LNCaP clone FGC (cell line): ENCODE results near the gene NOX5.

Experiments used
- DNase-seq: peaks from one replicate; pipeline ENCODE4 v3.0.0-alpha.2; 2011; ENCODE audit warnings: low read depth
- H3K4me3 ChIP-seq: 2 replicates; pipeline ENCODE4 v1.5.1; 2011; ENCODE audit warnings: mild to moderate bottlenecking, low read depth, low read length, control low read depth
- TF ChIP-seq, protein P1 (sequence below): IDR thresholded peaks from 2 replicates; pipeline ENCODE4 v1.5.1; 2012; ENCODE audit warnings: mild to moderate bottlenecking; ENCODE audit not compliant: control insufficient read depth, insufficient read depth; ENCODE audit errors: extremely low read depth

NOX5 gene

DNA sequence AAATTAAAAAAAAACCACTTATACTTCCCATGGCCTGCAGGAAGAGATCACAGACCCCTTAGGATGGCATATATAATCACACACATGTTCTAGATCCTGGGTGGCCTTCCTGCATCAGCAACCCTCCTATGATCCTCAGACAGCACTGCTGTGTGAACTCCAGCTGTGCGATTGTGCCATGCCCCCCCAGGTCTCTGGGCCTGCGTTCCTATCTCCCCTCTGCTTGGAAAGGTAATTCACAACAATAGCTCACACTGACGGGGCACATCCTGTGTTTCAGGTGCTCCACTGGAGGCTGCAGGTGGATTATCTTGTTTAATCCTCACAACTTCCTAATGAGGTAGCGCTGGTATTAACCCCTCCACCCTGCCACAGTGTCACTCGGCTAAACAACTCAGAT, 74.8 kb downstream of the NOX5 start:
- no peak overlapping the region for H3K4me3 ChIP-seq
- DNase-seq: no peak
- TF ChIP-seq, protein P1, sequence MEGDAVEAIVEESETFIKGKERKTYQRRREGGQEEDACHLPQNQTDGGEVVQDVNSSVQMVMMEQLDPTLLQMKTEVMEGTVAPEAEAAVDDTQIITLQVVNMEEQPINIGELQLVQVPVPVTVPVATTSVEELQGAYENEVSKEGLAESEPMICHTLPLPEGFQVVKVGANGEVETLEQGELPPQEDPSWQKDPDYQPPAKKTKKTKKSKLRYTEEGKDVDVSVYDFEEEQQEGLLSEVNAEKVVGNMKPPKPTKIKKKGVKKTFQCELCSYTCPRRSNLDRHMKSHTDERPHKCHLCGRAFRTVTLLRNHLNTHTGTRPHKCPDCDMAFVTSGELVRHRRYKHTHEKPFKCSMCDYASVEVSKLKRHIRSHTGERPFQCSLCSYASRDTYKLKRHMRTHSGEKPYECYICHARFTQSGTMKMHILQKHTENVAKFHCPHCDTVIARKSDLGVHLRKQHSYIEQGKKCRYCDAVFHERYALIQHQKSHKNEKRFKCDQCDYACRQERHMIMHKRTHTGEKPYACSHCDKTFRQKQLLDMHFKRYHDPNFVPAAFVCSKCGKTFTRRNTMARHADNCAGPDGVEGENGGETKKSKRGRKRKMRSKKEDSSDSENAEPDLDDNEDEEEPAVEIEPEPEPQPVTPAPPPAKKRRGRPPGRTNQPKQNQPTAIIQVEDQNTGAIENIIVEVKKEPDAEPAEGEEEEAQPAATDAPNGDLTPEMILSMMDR: no peak

DNA sequence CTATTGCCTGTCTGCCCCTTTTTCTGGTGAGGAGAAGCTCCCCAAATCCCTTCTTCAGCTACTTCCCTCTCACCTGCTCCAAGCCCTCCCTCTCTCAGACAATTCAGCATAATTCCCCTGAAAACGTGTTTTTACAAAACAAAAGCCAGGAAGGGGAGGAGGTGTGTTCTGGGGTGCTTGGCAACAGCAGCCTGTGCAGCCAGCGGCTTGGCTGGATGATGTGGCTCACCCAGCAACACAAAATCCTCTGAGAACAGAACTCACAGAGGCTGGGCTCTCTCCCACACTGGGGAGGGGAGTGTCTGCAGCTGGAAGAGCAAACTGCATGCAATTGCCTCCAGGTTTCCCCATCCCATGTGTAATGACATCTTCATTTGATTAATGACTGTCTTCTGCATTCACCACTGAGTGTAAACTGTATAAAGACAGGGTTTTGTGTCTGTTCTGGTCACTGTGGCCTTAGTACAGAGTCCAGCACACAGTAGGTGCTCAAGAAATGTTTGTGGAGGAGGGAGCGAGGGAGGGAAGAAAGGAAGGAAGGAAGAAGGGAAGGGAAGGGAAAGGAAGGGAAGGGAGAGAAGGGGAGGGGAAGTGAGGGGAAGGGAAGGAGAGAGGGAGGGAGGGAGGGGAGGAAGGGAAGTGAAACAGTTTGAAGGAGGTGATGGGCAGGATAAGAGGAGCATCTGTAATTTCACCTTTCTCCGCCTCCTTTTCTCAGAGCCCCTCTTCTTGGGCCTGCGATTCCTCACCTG, 75.9 kb downstream of the NOX5 start:
- TF ChIP-seq, protein P1: no peak
- no peak for DNase-seq
- H3K4me3 ChIP-seq: no peak overlapping the region

DNA sequence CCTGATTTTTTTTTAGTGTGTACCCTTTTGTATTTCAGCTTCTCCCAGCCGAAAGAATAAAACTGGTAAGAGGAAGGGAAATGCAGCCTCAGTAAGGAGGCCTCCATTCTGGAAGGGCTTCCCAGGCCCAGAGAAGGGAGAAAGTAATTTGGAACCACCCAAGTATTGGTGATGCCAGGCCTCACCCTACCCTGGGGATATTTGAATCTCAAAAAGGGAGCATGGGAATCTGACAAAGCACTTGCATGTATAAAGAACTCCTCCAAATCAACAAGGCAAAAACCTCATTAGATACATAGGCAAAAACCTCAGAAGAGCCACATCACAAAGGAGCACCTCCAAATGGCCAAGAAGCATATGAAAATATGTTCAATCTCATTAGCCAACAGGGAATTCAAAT, 77.2 kb downstream of the NOX5 start:
- TF ChIP-seq, protein P1: no peak
- H3K4me3 ChIP-seq: no peak overlapping the region
- no peak for DNase-seq

DNA sequence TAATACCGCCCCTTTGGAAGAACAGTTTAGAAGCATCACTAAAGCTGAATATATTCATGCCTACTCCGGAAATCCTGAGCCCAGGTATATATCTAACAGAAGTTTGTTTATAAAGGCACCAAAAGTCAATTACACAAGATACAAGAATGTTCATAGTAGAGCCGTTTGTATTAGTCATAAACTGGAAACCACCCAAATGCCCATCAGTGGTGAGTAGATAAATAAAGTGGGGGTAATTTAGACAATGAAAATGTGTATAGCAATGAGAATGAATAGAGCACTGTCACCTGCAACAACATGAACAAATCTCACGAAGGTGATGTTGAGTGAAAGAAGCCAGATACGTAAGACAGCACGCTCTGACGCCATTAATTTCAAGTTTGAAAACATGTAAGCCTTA, 77.7 kb downstream of the NOX5 start:
- H3K4me3 ChIP-seq: no peak overlapping the region
- no peak for DNase-seq
- TF ChIP-seq, protein P1: no peak

DNA sequence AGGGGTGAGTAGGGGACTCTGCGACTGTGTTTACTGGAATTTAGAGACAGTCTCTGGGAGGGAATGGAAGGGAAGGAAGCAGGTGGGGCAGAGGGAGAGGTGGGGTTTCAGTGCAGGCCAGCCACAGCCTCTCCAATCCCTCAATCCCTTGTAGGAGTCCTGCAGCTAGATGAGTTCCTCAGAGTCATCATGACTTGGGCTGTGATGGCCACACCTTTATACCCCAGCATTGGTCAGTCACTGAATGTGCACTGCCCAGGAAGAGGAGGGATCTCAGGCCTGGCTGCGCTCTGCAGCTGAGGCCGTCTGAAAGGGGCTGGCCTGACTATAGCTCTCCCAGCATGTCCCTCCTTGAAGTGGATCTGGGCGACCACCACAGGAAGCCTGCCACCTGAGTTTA, 78.6 kb downstream of the NOX5 start:
- TF ChIP-seq, protein P1: no peak
- no peak overlapping the region for H3K4me3 ChIP-seq
- no peak for DNase-seq

DNA sequence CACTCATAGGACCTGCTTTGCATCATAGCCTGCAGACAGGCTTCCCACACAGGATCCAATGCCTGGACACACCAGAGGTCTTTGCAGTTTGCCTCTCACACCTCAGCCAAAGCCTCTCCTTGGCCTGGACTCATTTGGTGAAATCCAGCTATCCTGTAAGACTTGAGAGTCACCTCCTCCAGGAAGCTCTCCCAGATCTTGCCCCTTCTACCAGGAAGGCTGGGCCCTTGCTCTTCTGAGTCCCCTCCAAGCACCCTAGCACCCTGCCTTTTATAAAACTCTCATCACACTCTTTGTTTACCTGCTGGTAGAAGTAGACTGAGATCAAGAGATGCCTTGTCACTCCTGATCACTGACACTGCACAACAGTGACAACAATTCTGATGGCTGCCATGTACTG, 79.1 kb downstream of the NOX5 start:
- TF ChIP-seq, protein P1: no peak
- no peak for DNase-seq
- no peak overlapping the region for H3K4me3 ChIP-seq
